HepG2 (cell line): ENCODE results near the gene SLC41A1. TPM values are rescaled to one million over a fixed set of nuclear protein-coding genes. Genes with fewer than 3 reads are reported as not detected.

ENCODE experiments used
- ARNT ChIP-seq: fragments of 450-650 bp; IDR thresholded peaks from 2 replicates; pipeline ENCODE4 v1.6.1; 2017
- ATF7-NPFF ChIP-seq: sonication (generic); formaldehyde crosslinking; IDR thresholded peaks from 2 replicates; pipeline ENCODE4 v1.8.1; 2023; ENCODE audit warnings: mild to moderate bottlenecking, low read depth, missing genetic modification reagents, moderate library complexity
- ELF3 ChIP-seq: IDR thresholded peaks from 2 replicates; pipeline ENCODE4 v1.6.1; 2016; ENCODE audit warnings: missing genetic modification reagents, missing compliant biosample characterization
- ETV5 ChIP-seq: IDR thresholded peaks from 2 replicates; pipeline ENCODE4 v1.6.1; 2018; ENCODE audit warnings: missing biosample characterization, missing genetic modification reagents, inconsistent platforms, borderline replicate concordance
- HNF4A ChIP-seq: sonication (generic); formaldehyde crosslinking; IDR thresholded peaks from 2 replicates; pipeline ENCODE4 v1.4.0; 2020; ENCODE audit warnings: missing genetic modification reagents
- KLF11 ChIP-seq: IDR thresholded peaks from 2 replicates; pipeline ENCODE4 v1.6.1; 2016; ENCODE audit warnings: missing compliant biosample characterization
- MED13 ChIP-seq: sonication (generic); formaldehyde crosslinking; IDR thresholded peaks from 2 replicates; pipeline ENCODE4 v1.5.0; 2020; ENCODE audit warnings: missing genetic modification reagents
- SMARCC2 ChIP-seq: fragments of 450-650 bp; IDR thresholded peaks from 2 replicates; pipeline ENCODE4 v1.6.1; 2017; ENCODE audit warnings: antibody characterized with exemption, mild to moderate bottlenecking
- SRY ChIP-seq: sonication (generic); formaldehyde crosslinking; IDR thresholded peaks from 2 replicates; pipeline ENCODE4 v1.8.0; 2022; ENCODE audit warnings: mild to moderate bottlenecking, missing genetic modification reagents
- ZBTB1 ChIP-seq: sonication (generic); formaldehyde crosslinking; IDR thresholded peaks from 2 replicates; pipeline ENCODE4 v1.4.0; 2020; ENCODE audit warnings: missing genetic modification reagents, borderline replicate concordance
- ZHX1 ChIP-seq: sonication (generic); formaldehyde crosslinking; IDR thresholded peaks from 2 replicates; pipeline ENCODE4 v1.8.1; 2022; ENCODE audit warnings: low read depth, mild to moderate bottlenecking, missing genetic modification reagents
- ZNF256 ChIP-seq: sonication (generic); formaldehyde crosslinking; conservative IDR thresholded peaks from 2 replicates; pipeline ENCODE4 v1.4.0; 2020; ENCODE audit warnings: missing genetic modification reagents
- ZNF326 ChIP-seq: sonication (generic); formaldehyde crosslinking; IDR thresholded peaks from 2 replicates; pipeline ENCODE4 v1.4.0; 2020; ENCODE audit warnings: missing genetic modification reagents, borderline replicate concordance
- ZNF333 ChIP-seq: sonication (generic); formaldehyde crosslinking; IDR thresholded peaks from 2 replicates; pipeline ENCODE4 v1.4.0; 2020; ENCODE audit warnings: mild to moderate bottlenecking, missing genetic modification reagents, borderline replicate concordance
- polyA plus RNA-seq, 8 experiments: library from polyadenylated mRNA; depleted of rRNA in 3 of 8; stranded (reverse) in 7 of 8; unstranded in 1 of 8; fragments of >200 nt; fragmentation: Illumina TruSeq in 4 of 8; extraction: Trizol in 4 of 8; gene quantifications; 2 replicates each; pipeline versions ENCODE4 v1.2.1 to v1.2.3, GENCODE V29; 2011 to 2016; ENCODE audit warnings: low read depth in 4 of 8, missing spikeins in 1 of 8, mixed read lengths in 1 of 8; ENCODE audit not compliant: insufficient read depth in 1 of 8
- total RNA-seq, 5 experiments: library from RNA; depleted of rRNA; stranded (reverse); fragments of >200 nt; fragmentation: Illumina TruSeq; extraction: Trizol; gene quantifications; 2 replicates each; pipeline ENCODE4 v1.2.3, GENCODE V29; 2016; ENCODE audit warnings: low read depth in 1 of 5
- TF ChIP-seq, protein P1 (sequence below): conservative IDR thresholded peaks from 2 replicates; pipeline ENCODE4 v1.6.1; 2018; ENCODE audit warnings: missing genetic modification reagents
- TF ChIP-seq, protein P2 (sequence below), 2 experiments: sonication (generic) in 1 of 2; formaldehyde crosslinking in 1 of 2; IDR thresholded peaks; 2 replicates each; pipeline versions ENCODE4 v1.4.0 to v1.6.1; 2018 to 2020; ENCODE audit warnings: missing genetic modification reagents in 2 of 2, borderline replicate concordance in 1 of 2, low read depth in 1 of 2, mild to moderate bottlenecking in 1 of 2, missing biosample characterization in 1 of 2
- TF ChIP-seq, protein P3 (sequence below): sonication (generic); formaldehyde crosslinking; IDR thresholded peaks from 2 replicates; pipeline ENCODE4 v1.5.0; 2020; ENCODE audit warnings: missing genetic modification reagents
- TF ChIP-seq, protein P4 (sequence below): sonication (generic); formaldehyde crosslinking; conservative IDR thresholded peaks from 2 replicates; pipeline ENCODE4 v1.8.0; 2022; ENCODE audit warnings: missing genetic modification reagents

The SLC41A1 gene
- total and polyA plus RNA-seq, 2 of the 13 experiments (the other 11 are each of a cell fraction or from before 2014, with no cell fraction given): 2.2 to 4.6 TPM

DNA sequence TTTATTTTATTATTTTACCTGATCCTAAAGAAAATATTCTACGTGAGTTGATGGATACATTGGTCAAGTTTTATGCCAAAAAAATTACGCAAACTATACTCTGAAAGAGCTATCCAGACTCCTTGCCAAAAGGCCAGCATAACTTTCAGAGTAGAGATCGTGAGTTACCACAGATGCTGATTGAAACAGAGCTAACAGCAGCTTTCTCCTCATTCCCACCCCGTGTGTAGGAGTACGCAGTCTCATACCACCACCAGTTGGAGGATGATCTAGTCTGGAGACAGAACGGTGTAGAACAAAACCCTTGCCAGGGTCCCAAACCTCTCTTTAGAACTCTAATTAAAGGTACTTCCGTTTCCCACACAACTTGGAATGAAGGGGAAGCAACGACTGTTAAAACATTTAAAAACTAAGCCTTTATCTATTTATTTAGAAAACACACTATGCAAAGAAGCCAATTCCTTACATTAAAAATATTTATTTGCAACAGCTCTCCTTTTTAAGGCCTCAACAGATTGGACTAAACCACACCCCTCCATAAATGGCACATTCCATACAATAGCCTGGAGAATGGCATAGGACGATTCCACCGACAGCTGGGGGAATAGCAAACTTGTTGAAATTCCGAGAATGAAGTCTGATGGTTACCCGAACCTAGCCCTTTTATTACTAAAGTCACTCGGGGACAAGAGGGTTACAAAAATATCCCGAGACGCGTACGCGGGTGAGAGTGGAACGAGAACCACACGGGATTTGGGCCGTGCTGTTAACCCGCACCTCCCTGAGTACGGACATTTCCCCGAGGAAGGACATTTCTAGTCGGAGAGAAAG, 64.4 kb downstream of the SLC41A1 start (continued):
- TF ChIP-seq, protein P1, sequence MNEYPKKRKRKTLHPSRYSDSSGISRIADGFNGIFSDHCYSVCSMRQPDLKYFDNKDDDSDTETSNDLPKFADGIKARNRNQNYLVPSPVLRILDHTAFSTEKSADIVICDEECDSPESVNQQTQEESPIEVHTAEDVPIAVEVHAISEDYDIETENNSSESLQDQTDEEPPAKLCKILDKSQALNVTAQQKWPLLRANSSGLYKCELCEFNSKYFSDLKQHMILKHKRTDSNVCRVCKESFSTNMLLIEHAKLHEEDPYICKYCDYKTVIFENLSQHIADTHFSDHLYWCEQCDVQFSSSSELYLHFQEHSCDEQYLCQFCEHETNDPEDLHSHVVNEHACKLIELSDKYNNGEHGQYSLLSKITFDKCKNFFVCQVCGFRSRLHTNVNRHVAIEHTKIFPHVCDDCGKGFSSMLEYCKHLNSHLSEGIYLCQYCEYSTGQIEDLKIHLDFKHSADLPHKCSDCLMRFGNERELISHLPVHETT (CRISPR knock-in tag): no peak
- TF ChIP-seq, protein P2, sequence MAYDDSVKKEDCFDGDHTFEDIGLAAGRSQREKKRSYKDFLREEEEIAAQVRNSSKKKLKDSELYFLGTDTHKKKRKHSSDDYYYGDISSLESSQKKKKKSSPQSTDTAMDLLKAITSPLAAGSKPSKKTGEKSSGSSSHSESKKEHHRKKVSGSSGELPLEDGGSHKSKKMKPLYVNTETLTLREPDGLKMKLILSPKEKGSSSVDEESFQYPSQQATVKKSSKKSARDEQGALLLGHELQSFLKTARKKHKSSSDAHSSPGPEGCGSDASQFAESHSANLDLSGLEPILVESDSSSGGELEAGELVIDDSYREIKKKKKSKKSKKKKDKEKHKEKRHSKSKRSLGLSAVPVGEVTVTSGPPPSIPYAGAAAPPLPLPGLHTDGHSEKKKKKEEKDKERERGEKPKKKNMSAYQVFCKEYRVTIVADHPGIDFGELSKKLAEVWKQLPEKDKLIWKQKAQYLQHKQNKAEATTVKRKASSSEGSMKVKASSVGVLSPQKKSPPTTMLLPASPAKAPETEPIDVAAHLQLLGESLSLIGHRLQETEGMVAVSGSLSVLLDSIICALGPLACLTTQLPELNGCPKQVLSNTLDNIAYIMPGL (CRISPR knock-in tag; IDR thresholded peaks at IDR 0.05; ENCODE audit: borderline replicate concordance in 1 of 2, low read depth in 1 of 2): peak in 1 of 2 experiments; percentile 34; a peak in 1 of 4 replicates
- TF ChIP-seq ZNF333 (no peak), ARNT (no peak), HNF4A (CRISPR knock-in tag) (no peak), ZBTB1 (CRISPR knock-in tag) (no peak), ZNF256 (CRISPR knock-in tag) (no peak), ETV5 (CRISPR knock-in tag) (no peak), KLF11 (no peak), SRY (CRISPR knock-in tag) (no peak), SMARCC2 (no peak), ATF7-NPFF (CRISPR knock-in tag) (no peak), ZHX1 (CRISPR knock-in tag) (0 out of 2 replicates have a peak, but pooled peaks have one; percentile 3), ZNF326 (CRISPR knock-in tag) (no peak), MED13 (CRISPR knock-in tag) (no peak), ELF3 (no peak)
- TF ChIP-seq, protein P3, sequence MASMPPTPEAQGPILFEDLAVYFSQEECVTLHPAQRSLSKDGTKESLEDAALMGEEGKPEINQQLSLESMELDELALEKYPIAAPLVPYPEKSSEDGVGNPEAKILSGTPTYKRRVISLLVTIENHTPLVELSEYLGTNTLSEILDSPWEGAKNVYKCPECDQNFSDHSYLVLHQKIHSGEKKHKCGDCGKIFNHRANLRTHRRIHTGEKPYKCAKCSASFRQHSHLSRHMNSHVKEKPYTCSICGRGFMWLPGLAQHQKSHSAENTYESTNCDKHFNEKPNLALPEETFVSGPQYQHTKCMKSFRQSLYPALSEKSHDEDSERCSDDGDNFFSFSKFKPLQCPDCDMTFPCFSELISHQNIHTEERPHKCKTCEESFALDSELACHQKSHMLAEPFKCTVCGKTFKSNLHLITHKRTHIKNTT (CRISPR knock-in tag): no peak
- TF ChIP-seq, protein P4, sequence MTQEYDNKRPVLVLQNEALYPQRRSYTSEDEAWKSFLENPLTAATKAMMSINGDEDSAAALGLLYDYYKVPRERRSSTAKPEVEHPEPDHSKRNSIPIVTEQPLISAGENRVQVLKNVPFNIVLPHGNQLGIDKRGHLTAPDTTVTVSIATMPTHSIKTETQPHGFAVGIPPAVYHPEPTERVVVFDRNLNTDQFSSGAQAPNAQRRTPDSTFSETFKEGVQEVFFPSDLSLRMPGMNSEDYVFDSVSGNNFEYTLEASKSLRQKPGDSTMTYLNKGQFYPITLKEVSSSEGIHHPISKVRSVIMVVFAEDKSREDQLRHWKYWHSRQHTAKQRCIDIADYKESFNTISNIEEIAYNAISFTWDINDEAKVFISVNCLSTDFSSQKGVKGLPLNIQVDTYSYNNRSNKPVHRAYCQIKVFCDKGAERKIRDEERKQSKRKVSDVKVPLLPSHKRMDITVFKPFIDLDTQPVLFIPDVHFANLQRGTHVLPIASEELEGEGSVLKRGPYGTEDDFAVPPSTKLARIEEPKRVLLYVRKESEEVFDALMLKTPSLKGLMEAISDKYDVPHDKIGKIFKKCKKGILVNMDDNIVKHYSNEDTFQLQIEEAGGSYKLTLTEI (CRISPR knock-in tag): no peak
